ENCODE results near the gene NIF3L1.
"Not testable (repeated sequence)": the region's sequence is repeated elsewhere in the genome, so short reads cannot be mapped to it uniquely, and the experiment has no call there.

The NIF3L1 gene

GRCh38 chr2:200877443-200877842 is 11.7 kb upstream of the NIF3L1 start:
- no peak for DNase-seq

DNA sequence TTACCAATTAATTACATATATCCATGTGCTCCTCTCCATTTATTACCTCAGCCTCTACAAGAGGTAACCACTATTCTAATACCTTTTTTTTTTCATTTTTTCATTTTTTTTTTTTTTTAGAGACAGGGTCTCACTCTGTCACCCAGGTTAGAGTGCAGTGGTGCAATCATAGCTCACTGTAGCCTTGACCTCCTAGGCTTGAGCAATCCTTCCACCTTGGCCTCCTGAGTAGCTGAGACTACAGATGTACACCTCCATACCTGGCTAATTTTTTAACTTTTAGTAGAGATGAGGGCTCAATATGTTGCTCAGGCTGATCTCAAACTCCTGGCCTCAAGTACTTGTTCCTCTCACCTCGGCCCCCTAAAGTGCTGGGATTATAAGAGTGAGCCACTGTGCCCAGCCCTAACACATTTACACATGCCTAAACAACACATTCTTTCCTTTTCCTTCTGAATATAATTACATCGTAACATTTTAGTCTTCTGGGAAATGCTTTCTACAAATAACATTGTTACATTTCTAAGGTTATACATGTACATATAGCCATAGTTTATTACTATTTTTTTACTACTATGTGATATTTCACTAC is 10.8 kb upstream of the NIF3L1 start:
- no peak for DNase-seq

DNA sequence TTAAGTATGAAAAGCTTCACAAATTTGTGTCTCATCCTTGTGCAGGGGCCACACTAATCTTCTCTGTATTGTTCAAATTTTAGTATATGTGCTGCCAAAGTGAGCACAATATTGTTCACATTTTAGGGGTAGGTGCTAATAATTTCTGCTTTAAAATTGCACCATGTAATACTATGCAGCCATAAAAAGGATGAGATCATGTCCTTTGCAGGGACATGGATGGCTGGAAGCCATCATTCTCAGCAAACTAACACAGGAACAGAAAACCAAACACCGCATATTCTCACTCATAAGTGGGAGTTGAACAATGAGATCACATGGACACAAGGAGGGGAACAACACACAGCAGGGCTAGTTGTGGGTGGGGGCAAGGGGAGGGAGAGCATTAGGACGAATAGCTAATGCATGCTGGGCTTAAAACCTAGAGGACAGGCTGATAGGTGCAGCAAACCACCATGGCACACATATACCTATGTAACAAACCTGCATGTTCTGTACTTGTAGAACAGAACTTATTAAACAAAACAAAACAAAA is 7.4 kb upstream of the NIF3L1 start:
- not testable (repeated sequence) for DNase-seq

DNA sequence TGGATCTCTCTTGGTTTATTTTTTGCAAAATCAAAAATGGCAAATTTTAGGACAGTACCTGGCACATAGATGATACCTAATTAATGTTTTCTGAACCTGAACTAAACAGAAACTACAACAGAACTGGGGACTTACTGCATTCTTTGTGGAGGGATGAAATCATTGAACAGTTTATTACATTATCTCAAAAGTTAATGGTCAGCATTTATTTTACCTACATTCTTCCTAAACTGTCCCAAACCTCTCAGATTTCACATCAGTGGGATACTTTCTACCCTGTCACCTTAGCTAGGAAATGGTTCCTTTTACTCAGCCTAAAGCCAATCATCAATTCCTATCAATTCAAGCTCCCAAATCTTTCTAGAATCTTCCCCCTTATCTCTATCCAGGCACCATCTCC is 10.3 kb downstream of the NIF3L1 start:
- no peak for DNase-seq

DNA sequence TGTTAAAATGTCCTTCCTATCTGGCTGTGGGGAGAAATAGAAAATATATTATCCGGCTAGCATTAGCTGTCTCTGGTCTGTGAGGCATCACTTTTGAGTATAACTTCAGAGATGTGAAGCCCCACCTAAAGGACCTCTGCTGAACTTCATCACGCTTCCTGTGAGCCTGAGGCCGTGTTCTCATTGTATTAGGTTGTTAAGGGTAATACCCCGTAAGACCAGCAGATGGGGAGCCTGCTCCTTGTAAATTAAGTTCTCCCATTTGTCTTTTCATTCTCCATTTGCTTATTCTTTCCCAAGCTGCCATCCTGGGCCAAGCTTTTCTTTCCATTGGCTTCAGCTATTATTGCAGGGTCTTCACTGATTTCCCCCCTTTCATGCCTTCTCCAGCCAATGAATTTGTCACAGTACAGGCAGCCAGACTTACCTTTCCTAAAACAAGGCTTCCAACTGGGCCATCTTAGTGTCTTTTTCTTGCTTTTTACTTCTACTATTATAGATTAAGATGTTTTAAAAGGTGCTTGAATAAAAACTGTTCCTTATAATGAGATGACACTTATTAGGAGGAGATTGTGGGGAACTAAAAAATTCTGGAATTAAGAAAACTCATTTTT is 12.4 kb downstream of the NIF3L1 start:
- DNase-seq = peak; percentile 79

DNA sequence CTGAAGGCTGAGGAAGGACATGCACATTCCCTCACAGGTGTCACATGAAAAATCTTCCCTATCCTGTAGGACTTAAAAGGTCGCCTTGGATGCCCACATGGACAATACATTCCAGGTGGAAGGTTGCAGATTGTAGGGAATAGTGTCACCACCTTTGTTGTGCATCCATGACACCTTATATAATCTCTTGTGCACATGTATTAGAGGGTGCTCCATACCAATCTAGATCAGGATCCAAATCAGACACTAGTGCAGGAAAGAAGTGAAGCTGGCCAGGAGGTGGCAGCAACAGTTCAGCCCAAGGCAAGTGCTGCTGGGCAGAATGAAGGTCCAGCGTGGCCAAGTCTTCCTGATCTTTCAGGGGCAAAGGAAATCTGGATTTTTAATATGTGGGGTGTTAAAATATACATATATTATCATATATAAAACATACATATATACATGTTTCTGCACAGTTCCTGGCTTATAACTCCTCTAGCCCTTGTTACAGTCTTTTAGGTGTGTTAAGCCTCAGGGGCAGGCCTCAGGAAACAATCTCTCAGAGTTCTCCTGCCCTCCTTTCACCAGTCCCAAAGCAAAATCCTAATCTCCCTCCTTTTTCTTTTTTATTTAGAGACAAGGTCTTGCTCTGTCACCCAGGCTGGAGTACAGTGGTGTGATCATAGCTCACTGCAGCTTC is 16.6 kb downstream of the NIF3L1 start:
- no peak for DNase-seq

- DNase-seq = no peak
Observed at GRCh38 chr2:200909958-200910357, 20.8 kb downstream of the NIF3L1 start.

DNA sequence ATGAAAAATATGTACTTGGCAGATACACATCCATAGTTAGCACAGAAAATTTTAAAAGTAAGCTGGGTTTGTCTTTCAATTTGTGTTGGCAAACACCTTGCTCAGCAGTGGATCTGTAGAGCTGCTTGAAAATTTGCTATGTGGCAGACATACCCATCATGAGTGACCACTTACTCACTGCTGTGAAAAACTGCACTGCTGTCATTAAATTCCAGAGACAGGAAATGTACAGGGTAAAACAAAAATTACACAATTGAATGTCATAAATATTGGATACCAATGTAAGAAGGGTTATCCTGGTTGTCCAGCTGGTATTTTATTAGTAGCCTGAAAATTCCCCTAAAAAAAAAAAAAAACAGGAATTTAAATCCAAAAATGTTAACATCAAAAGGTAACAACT is 24.5 kb downstream of the NIF3L1 start:
- no peak for DNase-seq

GRCh38 chr2:200922439-200922838 is 33.3 kb downstream of the NIF3L1 start:
- no peak for DNase-seq

DNA sequence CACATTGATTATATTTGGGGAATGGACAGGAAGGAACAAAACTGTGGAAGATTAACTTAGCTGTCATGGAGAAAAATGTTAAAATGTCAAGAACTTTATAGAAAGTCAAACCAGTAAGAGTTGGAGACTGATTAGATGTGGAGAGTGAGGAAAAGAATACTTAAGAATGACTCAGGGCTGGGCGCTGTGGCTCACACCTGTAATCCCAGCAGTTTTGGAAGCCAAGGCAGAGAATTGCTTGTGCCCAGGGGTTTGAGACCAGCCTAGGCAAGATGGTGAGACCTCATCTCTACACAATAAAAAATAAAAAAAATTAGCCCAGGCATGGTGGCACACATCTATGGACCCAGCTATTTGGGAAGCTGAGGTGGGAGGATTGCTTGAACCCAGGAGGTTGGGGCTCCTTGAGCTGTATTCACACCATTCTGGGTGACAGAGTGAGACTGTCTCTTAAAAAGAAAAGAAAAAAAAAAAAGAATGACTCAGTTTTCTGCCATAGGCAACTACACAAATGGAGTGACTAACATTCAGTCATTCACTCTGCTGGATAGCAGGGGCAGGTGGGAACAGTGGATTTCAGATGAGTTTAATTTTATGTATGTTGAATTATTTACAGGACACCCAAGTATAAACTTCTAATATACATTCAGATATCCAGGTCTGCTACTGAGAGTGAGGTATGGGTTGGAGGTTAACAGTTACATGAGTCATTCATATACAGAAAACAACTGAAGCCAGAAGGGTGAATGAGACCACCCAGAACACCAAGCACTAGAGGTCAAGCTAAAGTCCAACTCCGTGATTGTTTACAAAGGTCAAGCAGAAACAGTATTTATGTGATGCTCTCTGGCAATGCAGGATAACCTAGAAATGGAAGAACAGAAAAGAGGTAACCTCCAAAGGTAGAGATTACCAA is 40.4 kb downstream of the NIF3L1 start:
- no peak for DNase-seq

GRCh38 chr2:200930947-200931626 is 41.9 kb downstream of the NIF3L1 start:
- DNase-seq = no peak

DNA sequence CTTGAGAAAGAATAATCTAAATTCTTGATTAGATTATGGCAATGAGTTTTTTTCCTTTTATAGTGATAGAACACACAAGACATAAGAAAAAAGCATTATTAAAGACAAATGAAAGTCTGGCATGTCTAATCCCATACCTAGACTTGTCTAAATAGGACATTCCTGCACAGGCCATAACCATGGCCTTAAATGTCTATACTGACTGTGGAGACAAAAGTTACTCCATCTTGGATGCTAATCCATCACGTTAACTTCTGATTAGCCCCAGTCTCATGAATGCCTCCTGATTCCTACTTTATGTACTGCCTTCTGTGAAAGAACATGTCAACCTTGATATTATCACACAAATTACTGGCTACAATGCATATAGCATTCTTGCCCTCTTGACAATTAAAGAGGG is 50.7 kb downstream of the NIF3L1 start:
- no peak for DNase-seq

GRCh38 chr2:200943527-200944105 is 54.4 kb downstream of the NIF3L1 start:
- DNase-seq = no peak

DNA sequence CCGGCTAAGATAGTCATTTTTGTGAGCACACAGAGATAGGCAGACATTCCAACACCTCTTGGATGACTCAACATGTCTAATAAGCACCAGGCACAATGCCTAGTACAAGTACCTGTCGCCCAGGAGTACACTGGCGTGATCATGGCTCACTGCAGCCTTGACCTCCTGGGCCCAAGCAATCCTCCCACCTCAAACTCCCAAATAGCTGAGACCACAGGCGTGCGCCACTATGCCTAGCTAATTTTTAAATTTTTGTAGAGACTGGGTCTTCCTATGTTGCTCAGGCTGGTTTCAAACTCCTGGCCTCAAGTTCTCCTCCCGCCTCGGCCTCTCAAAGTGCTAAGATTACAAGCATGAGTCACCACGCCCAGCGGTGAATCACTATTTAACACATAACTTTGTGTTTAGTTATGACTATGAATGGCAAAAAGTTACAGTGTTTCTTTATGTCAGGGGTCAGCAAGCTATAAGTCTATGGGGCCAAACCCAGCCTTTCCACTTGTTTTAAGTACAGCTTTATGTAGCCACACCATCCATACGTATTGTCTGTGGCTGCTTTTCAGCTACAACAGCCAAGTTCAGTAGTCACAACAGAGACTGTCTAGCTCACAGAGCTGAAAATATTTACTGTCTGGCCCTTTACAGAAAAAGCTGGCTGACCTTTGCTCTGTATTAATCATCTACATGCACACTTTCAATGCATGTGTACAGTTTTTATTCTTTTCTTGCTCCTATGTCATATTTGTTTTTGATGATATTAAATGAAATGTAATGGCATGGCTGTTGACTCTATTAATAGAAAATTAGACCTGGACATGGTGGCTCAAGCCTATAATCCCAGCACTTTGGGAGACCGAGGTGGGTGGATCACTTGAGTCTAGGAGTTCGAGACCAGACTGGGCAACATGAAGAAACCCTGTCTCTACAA is 55.6 kb downstream of the NIF3L1 start:
- no peak for DNase-seq

DNA sequence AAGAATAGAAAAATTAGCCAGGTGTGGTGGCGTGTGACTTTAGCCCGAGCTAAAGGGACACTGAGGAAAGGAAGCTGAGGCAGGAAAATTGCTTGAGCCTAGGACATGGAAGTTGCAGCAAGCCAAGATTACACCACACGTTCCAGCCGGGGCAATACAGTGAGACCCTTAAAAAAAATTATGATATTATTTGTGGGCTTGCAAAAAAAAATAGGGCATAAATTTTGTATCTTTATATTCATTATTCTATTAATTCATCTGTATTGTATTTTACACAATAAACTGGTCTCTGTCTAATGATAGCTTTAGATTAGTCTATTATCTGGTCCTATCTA is 56.2 kb downstream of the NIF3L1 start:
- no peak for DNase-seq

DNA sequence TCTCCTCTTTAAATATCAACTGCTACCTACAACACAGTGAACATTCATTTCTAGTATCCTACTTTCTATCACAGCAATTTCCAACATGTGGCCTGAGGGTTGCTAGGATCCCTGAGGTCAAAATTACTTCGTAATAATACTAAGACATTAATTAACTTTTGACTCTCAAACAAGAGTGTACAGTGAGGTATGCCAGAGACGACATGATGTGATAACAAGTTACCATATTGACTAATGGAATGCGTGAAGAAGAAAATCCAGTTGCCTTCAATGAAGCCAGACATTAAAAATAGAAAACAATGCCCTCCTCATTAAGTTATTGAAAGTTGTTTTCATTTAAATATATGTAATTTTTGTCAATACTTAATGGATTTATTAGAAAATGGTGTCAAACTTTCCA is 61.2 kb downstream of the NIF3L1 start:
- no peak for DNase-seq

All from SIG-M5 (cell line).